ENCODE data around the gene ZBTB20.

- no peak for TF ChIP-seq CTCF (IDR thresholded peaks at IDR 0.05)
- no peak for TF ChIP-seq POLR2A (IDR thresholded peaks at IDR 0.05)
Measured at GRCh38 chr3:114716916-114717315, 430.2 kb downstream of the ZBTB20 start.
